Gastrocnemius medialis (tissue), 4 donors: ENCODE measurements around the gene BBX. TPM values are rescaled to one million over a fixed set of nuclear protein-coding genes. Genes with fewer than 3 reads are reported as not detected.

Source experiments
- ATAC-seq, 2 donors: fragments of 150-250 bp; one replicate each; pipeline ENCODE4 v1.9.1; 2016
- DNase-seq, 2 donors: peaks; one replicate each; pipeline ENCODE4 v3.0.0-alpha.2; 2019
- H3K27ac ChIP-seq, 4 donors: fragments of 200-600 bp; sonication (generic); 1 replicate in 1 of 4; 2 replicates in 3 of 4; pipeline ENCODE4 v1.5.1; 2016 to 2018; ENCODE audit warnings: mild to moderate bottlenecking in 2 of 4, moderate library complexity in 1 of 4
- H3K27me3 ChIP-seq, 3 donors: fragments of 200-600 bp; sonication (generic) in 2 of 3; 1 replicate in 1 of 3; 2 replicates in 2 of 3; pipeline versions ENCODE4 v1.5.1 to v1.6.0; 2016 to 2019; ENCODE audit warnings: mild to moderate bottlenecking in 1 of 3, moderate library complexity in 1 of 3
- H3K36me3 ChIP-seq, 2 donors: fragments of 200-600 bp; sonication (generic) in 1 of 2; one replicate each; pipeline ENCODE4 v1.5.1; 2017 to 2018
- H3K4me1 ChIP-seq, 2 donors: fragments of 200-600 bp; sonication (generic) in 1 of 2; one replicate each; pipeline ENCODE4 v1.5.1; 2016 to 2017; ENCODE audit warnings: mild to moderate bottlenecking in 2 of 2
- H3K4me3 ChIP-seq, 4 donors: fragments of 200-600 bp; sonication (generic) in 3 of 4; 1 replicate in 1 of 4; 2 replicates in 3 of 4; pipeline ENCODE4 v1.5.1; 2016 to 2019; ENCODE audit warnings: mild to moderate bottlenecking in 2 of 4
- H3K9me3 ChIP-seq, 3 donors: fragments of 200-600 bp; sonication (generic) in 2 of 3; 1 replicate in 1 of 3; 2 replicates in 2 of 3; pipeline ENCODE4 v1.5.1; 2016 to 2019
- POLR2A ChIP-seq, 2 donors: fragments of 450-650 bp; IDR thresholded peaks; one replicate each; pipeline ENCODE4 v1.6.1; 2017; ENCODE audit warnings: antibody characterized with exemption in 2 of 2, mild to moderate bottlenecking in 2 of 2, moderate library complexity in 2 of 2
- in situ Hi-C, 4 donors: fragments of 200-750 bp; cut with MboI; loops; one replicate each; pipeline versions ENCODE4 v1.15.0 to v1.8.0; 2017; ENCODE audit warnings: low sequenced_read_pairs in 4 of 4
- intact Hi-C: fragments of 100-400 bp; cut with DNase I; formaldehyde crosslinking; loops from one replicate; pipeline ENCODE4 v1.15.1; 2023; ENCODE audit warnings: low total_unique reads
- total RNA-seq, 4 donors: library from RNA; depleted of rRNA; stranded (reverse); fragments of >200 nt; gene quantifications; one replicate each; pipeline versions ENCODE4 v1.1.0 to v1.2.3, GENCODE V29; 2016
- TF ChIP-seq, protein P1 (sequence below), 5 experiments: fragments of 450-650 bp in 3 of 5; fragments of 200-600 bp in 2 of 5; sonication (generic) in 2 of 5; IDR thresholded peaks in 4 of 5; conservative IDR thresholded peaks in 1 of 5; 1 replicate in 4 of 5; 2 replicates in 1 of 5; pipeline ENCODE4 v1.5.1; 2016 to 2019; ENCODE audit warnings: antibody characterized with exemption in 5 of 5, mild to moderate bottlenecking in 3 of 5, moderate library complexity in 3 of 5

The BBX gene
- total RNA-seq, 4 donors from 2014 or later = 15.2 to 48.3 (median 20.1) TPM

DNA sequence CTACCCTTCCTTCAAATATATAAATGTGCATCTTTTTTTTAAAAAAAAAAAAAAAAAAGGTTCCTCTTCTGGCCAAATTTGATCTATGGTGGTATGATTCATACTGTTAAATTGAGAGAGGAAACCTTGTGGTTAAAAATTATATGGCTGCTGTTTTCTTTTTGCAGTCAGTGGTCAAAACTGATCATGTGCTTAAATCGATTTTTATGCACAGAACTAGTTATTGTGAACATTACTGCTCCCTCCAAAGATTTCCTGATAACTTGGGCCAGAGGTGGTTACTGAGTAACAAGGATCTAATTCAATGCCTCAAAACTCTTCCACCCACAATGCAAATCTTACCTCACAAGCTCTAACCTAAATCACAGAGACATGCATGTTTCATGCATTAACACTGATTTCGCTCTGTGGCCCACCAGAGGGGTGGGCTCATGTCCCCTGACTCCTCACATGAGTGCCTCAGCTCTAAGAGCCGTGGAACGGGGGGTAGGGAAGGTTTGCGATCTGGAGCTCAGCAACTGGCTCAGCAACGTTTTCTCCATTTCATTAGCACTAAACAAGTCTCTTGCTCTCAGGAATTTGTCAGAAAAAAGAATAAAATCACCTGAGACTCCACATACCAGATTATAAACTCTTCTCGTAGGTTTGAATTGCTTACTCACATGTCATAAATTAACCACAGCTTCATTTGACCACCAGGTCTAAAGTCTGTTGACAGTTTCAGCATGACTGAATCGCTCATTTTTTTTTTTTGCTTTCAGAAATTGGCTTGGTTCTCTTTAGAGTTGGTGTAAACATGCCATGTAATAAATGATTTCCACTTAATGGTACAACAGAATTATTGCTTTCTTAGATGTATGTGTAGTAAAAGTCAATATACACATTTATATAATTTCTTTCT lies 287.7 kb downstream of the BBX start:
- TF ChIP-seq, protein P1, sequence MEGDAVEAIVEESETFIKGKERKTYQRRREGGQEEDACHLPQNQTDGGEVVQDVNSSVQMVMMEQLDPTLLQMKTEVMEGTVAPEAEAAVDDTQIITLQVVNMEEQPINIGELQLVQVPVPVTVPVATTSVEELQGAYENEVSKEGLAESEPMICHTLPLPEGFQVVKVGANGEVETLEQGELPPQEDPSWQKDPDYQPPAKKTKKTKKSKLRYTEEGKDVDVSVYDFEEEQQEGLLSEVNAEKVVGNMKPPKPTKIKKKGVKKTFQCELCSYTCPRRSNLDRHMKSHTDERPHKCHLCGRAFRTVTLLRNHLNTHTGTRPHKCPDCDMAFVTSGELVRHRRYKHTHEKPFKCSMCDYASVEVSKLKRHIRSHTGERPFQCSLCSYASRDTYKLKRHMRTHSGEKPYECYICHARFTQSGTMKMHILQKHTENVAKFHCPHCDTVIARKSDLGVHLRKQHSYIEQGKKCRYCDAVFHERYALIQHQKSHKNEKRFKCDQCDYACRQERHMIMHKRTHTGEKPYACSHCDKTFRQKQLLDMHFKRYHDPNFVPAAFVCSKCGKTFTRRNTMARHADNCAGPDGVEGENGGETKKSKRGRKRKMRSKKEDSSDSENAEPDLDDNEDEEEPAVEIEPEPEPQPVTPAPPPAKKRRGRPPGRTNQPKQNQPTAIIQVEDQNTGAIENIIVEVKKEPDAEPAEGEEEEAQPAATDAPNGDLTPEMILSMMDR (IDR thresholded peaks at IDR 0.05 in 4 of 5, conservative IDR thresholded peaks at IDR 0.05 in 1 of 5) = no peak
- no peak for TF ChIP-seq POLR2A (IDR thresholded peaks at IDR 0.05)
- no peak for ATAC-seq

DNA sequence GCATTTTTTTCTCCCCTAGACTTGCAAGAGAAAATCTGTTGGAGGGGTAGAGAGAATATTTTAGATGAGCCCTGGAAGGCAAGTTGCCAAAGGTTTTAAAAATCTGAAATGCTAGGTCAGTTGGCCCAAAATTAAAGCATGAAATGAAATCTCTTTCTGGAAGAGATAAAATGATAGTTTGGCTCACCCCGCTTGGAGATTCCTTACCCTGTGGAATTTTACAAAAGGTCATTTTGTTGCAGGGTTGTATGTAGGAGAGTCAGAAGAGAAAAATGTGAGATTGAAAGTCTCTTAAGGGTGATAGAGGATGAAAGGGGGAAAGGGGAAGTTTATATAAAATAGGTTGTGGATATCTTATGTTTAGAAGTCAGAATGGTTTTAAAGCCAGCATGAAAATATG lies 290.3 kb downstream of the BBX start:
- H3K27me3 ChIP-seq = no peaks in the 10 kb centered on the region
- DNase-seq (no peak), ATAC-seq (no peak)
- intact Hi-C loops = no loop called here
- in situ Hi-C loops = no loop called here
- H3K27ac ChIP-seq = no peak overlapping the region
- no peak overlapping the region for H3K4me3 ChIP-seq
- peaks cover 0 to 8% of the 10 kb centered on the region in 2 donors for H3K36me3 ChIP-seq
- H3K4me1 ChIP-seq = peaks cover 0 to 6% of the 10 kb centered on the region in 2 donors
- no peaks in the 10 kb centered on the region for H3K9me3 ChIP-seq
- TF ChIP-seq, protein P1 (IDR thresholded peaks at IDR 0.05 in 4 of 5, conservative IDR thresholded peaks at IDR 0.05 in 1 of 5) = no peak
- TF ChIP-seq POLR2A (IDR thresholded peaks at IDR 0.05) = no peak

More for the DNA sequence above, 287.7 kb downstream of the BBX start:
- in situ Hi-C loops (no loop called here), intact Hi-C loops (no loop called here)
- Histone ChIP-seq H3K27me3 (no peaks in the 10 kb centered on the region), H3K4me1 (peaks cover 0 to 6% of the 10 kb centered on the region in 2 donors), H3K27ac (no peak overlapping the region), H3K9me3 (no peaks in the 10 kb centered on the region), H3K36me3 (peaks cover 2 to 25% of the 10 kb centered on the region in 2 donors), H3K4me3 (no peak overlapping the region)
- no peak for DNase-seq

DNA sequence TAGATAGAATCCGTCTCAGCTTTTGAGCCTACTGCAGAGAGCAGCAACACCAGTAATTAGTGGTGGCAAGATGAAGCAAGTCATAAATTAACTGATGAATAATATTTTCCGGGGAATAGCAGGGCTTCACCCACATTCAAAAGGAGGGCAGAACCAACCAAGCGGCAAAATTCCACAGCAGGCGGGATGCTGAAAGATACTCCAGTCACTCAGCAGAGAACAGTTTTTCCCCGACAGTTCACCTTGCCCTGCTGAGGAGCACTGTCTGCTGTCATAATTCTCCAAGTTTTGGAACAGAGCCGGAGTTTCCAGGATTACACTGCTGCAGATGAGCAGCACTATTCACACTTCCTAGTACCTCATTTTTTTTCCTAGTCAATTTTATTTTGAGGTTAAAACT lies 293.3 kb downstream of the BBX start:
- ATAC-seq = no peak
- in situ Hi-C loops = no loop called here
- TF ChIP-seq, protein P1 (IDR thresholded peaks at IDR 0.05 in 4 of 5, conservative IDR thresholded peaks at IDR 0.05 in 1 of 5) = no peak
- TF ChIP-seq POLR2A (IDR thresholded peaks at IDR 0.05) = no peak

DNA sequence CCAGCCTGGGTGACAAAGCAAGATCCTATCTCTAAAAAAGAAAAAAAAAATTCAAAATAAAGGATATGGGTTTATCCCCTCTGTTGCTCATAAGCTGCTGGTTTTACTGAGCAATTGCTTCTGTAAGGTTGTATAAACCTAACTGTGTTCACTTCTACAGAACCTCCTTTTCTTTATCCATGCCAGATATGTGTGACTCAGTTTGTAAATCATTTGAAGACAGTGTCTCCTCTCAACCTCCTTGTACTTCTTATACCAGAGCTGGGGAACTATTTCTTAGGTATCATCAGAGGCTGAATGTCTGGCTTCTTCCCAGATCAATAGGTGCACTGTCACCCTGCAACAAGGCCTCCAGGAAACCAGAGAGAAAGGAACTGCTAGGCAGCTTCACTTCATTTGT lies 294.3 kb downstream of the BBX start:
- DNase-seq (no peak), ATAC-seq (no peak)
- no peak for TF ChIP-seq POLR2A (IDR thresholded peaks at IDR 0.05)
- TF ChIP-seq, protein P1 (IDR thresholded peaks at IDR 0.05 in 4 of 5, conservative IDR thresholded peaks at IDR 0.05 in 1 of 5) = no peak
- H3K4me3 ChIP-seq = no peak overlapping the region
- no peaks in the 10 kb centered on the region for H3K9me3 ChIP-seq
- H3K27ac ChIP-seq = no peak overlapping the region
- H3K36me3 ChIP-seq = no peaks in the 10 kb centered on the region
- in situ Hi-C loops (no loop called here), intact Hi-C loops (no loop called here)
- peaks cover 0 to 6% of the 10 kb centered on the region in 2 donors for H3K4me1 ChIP-seq
- H3K27me3 ChIP-seq = no peaks in the 10 kb centered on the region

More for the DNA sequence above, 293.3 kb downstream of the BBX start:
- DNase-seq = no peak
- no peak overlapping the region for H3K27ac ChIP-seq
- no peaks in the 10 kb centered on the region for H3K27me3 ChIP-seq
- H3K4me1 ChIP-seq = peaks cover 0 to 6% of the 10 kb centered on the region in 2 donors
- no peak overlapping the region for H3K4me3 ChIP-seq
- no peaks in the 10 kb centered on the region for H3K36me3 ChIP-seq
- H3K9me3 ChIP-seq = no peaks in the 10 kb centered on the region
- intact Hi-C loops = no loop called here
